Fibroblast of skin of abdomen (primary cell): Measurements from ENCODE around the gene CEP290.
"Not testable (repeated sequence)": the region's sequence is repeated elsewhere in the genome, so short reads cannot be mapped to it uniquely, and the experiment has no call there.

Source experiments
- DNase-seq: peaks from one replicate; pipeline ENCODE4 v3.0.0-alpha.2; 2013

The CEP290 gene

DNA sequence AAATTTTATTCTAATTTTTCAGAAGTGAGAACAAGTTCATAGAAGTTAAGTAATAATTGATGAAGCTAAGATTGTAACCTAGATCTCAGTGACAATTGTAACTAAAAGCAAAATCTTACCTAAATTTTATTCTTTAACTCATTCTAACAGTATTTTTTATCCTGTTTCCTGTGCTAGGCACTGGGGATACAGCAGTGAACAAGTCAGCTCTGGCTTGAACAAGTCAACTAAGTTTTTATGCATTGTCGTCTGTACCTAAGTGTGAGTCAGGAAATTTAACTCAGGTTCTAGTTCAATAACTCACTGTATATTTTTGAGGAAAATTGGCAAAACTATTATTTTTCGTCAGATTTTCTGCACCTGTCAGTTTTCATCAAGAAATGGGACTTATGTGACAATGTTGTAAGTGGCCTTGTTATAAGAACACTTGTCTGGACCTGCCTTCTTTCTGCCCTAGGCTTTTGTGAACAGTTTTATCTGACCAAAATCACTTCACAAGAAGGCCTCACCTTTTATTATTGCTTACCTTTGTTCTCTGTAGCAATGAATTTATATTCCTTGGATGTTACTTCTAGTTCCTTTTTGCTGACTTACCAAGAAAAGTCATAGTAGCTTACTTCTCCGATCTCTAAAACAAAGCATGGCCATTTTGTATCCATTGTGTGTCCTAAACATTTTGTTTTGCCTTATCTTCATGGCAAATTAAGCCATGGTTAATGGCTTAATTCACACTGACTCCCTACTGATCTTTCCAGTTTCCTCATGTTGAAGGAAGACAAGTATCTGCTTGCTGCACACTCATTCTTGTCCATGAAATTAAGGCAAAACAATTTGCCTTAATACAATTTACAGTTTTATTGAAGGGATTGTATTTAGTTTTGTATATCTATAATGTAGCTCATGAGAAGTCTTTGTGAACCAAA is 2.9 kb upstream of the CEP290 start:
- no peak for DNase-seq

GRCh38 chr12:88144037-88144436 is 2.1 kb upstream of the CEP290 start:
- DNase-seq, result no peak

DNA sequence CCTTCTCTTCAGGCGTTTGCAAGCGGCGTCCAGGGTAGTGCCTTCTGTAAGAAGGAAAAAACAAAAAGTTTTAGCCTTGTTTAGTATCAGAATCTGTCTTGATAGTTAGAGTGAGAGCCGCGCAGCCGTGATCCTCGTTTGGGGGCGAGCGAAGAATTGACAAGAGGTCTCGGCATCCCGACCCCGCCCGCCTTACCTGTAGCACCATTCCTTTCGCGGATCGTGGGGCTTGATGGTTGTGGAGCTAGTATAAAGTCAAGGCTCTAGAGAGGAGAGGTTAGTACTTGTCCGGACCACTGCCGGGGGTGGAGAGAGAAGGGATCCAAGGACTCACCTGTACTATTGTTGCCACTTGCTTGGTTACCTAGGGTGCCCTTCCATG is 713 bp upstream of the CEP290 start:
- no peak for DNase-seq

DNA sequence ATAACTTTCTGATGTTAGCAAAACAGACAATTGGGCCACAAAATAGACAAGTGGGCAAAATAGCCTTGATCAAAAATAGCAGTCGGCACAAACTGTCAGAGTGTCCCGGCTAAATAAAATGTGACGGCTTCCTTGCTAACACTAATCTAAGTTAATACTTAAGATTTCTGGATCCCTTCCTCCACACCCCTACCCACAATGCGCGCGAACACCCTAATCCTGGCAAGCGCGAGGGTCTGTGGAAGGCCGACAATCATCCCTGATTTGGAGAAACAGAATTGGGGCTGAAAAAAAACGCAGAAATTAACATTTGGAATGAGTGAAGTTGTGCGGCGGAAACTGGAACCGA is 489 bp downstream of the CEP290 start:
- DNase-seq, result no peak

DNA sequence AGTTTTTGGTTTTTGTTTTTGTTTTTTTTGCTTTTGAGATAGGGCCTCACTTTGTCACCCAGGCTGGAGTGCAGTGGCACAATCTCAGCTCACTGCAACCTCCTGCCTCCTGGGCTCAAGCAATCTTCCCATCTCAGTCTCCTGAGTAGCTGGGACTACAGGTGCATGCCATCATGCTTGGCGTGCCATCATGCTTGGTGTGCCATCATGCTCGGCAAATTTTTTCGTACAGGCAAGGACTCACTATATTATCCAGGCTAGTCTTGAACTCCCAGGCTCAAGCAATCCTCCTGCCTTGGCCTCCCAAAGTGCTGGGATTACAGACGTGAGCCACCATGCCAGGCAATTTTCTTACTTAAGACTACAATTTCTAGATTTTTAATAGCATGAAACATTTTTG is 2.2 kb downstream of the CEP290 start:
- DNase-seq, result not testable (repeated sequence)

GRCh38 chr12:88133181-88133580 is 8.7 kb downstream of the CEP290 start:
- not testable (repeated sequence) for DNase-seq

DNA sequence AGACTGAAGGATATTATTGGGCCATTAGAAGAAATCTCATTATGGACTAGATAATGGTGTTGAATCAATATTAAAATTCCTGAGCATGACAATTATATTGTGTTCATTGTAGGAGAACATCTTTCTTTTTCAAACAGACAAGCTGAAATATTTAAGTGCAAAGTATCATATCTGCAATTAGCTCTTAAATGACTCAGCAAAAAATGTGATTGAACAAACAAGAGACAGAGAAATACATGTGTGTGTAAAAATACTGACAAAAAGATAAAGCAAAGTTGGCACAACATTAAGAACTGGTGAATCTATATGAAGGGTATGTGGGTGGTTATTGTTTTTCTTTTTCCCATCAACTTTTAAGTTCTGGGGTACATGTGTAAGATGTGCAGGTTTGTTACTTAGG is 9.5 kb downstream of the CEP290 start:
- no peak for DNase-seq

DNA sequence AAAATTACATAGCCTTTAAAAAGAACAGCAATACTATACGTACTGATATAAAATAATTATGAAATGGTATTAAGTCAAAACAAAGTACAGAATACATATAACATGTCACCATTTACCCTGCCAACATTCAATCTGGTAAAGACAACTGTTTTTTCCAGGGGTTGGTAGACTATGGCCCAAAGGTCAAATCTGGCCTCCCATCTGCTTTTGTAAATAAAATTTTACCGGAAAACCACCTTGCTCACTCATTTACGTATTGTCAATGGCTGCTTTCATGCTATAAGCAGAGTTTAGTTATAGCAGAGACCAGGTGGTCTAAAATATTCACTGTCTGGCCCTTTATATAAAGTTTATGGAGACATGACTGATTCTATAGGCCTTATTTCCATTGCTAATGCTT is 14.0 kb downstream of the CEP290 start:
- DNase-seq, result no peak

DNA sequence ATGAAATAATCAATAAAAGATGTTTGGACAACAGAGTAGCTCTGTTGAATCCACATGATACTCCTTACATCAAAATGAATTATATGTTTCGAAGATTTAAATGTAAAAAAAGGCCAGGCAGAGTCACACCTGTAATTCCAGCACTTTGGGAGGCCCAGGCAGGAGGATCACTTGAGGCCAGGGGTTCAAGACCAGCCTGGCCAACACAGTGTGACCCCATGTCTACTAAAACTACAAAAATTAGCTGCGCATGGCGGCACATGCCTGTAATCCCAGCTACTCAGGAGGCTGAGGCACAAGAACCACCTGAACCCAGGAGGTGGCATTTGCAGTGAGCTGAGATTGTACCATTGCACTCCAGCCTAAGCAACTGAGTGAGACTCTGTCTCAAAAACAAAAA is 14.8 kb downstream of the CEP290 start:
- no peak for DNase-seq

GRCh38 chr12:88122666-88123065 is 19.2 kb downstream of the CEP290 start:
- no peak for DNase-seq

GRCh38 chr12:88113871-88114270 is 28.0 kb downstream of the CEP290 start:
- peak; percentile 32 for DNase-seq

DNA sequence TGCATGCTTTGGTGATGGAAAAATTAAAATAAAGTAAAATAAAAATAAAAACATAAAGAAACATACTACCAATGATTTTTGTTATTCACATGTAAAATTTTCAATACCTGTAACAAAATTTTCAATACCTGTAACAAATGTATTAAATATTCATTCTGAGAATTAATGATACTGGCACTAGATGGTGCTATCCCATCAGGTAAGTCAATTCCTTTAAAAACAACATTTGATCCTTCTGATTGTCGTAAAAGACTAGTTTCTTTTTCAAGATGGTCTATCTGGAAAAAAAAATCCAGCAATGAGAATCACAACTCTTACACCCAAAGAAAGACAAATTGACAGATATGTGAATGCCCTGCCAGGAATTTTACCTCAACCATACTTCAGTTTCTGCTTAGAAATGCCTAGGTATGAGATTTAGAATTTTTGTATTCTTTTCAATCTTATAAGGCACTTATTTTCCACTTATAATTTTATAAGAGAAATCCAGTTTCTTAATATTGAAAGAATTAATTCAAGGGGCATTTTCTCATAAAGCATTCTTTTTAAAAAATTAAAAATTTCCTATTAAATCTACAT is 30.7 kb downstream of the CEP290 start:
- DNase-seq, result peak; percentile 50

DNA sequence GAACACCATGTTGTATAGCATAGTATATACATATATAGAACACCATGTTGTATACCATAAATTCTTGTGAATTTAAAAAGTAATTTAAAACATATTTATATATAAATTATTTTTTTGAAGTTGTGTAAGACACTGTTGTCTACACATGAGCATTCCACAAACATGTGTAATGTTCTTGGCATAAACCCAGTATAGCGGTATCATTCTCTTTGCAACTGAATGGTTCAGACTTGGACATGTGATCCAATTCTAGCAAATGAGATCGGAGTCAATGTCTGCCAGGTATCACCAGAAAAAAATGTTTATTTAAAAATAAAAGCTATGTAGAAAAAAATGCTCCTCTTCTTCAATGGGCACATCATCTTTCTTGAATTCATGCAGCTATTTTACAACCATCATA is 33.9 kb downstream of the CEP290 start:
- DNase-seq, result peak; percentile 20

- no peak for DNase-seq
Observed at GRCh38 chr12:88093573-88093972, 48.3 kb downstream of the CEP290 start.

DNA sequence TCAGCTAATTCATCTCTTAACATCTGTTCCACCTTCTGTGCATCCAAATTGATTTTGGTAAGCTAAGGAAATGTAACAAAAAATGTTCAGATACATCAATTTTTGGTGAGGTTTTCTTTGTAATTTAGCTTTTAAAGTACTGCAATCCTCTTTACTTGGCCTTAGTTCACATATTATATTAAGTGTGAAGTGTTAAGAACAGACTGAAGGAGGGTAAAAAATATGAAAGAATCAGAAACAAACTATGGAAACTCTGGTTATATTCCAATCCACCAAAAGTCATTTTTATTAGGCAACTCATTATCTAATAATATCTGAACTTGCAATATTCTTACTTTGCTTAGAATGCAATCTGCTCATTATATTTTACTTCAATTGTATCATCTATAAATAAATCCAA is 49.1 kb downstream of the CEP290 start:
- DNase-seq, result no peak

- no peak for DNase-seq
Observed at GRCh38 chr12:88084210-88084609, 57.7 kb downstream of the CEP290 start.

DNA sequence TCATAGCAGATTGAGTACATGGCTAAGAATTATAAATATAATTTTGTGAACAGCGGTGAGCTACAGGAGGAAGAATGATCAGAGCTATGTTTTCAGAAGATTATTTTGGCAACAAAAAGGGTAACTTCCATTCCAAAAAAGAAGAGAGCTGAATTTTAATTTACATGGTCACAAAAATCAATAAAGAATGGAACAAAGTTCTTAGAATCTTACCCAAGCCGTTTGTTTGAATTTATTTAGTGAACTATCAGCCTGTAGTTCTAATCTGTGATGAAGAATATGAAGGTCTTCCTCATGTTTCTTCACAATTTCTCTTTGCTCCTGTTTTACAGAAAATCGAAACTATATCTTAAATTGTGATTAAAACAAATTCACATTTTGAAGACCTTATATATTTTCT is 58.3 kb downstream of the CEP290 start:
- DNase-seq, result no peak

- DNase-seq, result no peak
Observed at GRCh38 chr12:88081247-88081646, 60.6 kb downstream of the CEP290 start.

- DNase-seq, result no peak
Observed at GRCh38 chr12:88067301-88067700, 74.6 kb downstream of the CEP290 start.

DNA sequence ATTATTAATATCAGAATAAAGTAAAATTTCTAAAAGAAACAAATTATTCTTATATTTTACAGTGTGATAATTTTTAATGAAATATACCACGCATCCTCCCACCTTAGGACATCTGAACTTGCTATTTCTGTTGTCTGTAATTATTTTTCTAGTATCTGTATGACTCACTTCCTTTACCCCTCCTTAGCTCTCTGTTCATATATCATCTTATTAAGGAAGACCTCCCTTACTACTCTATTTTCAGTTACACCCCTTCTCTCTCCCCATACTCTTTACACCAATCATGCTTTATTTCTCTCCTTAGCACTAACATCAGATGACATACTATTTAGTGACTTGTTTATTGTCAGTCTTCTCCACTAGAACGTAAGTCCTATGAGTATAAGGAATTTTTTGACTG is 78.5 kb downstream of the CEP290 start:
- no peak for DNase-seq

DNA sequence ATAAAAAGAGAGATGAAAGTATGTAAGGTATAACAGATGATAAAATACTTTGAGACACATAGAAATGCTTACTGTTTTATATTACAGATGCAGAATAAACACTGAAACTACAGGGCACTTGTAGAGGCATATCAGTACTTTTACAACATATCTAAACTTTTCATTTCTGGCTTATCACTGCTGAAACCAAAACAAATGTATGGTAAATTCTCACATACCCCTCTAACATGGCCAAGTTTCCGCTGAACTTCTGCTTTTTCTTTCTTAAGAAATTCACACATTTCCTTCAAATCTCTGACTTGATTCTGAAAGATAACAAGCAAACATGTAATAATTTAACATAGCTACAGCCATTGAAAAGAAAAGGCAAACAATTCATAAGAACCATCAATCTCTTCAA is 79.4 kb downstream of the CEP290 start:
- DNase-seq, result no peak

- no peak for DNase-seq
Observed at GRCh38 chr12:88058719-88059077, 83.2 kb downstream of the CEP290 start.

DNA sequence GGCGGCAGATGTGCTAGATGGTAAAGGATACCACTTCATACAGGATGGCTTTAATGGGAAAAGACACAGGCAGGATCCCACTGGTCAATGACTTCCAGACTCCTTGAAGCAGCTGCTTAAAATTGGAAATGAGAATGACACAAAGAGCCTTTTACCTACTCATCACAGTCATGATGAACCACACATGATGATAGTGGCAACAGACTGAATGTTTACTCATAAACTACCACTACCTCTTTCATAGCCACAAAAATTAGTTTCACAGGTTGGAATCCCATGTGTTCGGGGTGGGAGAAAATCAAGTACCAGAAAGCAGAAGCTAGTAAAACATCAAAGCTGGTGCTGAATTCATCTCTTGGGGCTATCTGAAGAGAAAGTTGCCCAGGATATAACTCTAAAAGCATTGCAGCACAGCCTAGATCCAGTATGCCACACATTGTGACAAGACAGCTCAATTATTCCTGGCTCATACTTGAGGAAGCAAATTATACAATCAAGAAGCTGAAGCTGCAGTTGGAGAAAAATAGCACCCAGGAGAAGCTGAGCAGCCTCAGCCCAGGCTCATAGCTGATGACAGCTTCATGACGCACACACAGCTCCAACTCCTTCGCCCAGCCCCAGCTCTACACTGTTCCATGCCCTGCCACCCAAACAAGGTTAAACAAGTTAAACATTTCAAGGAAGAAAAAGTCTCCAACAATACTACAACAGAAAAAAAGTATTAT is 83.7 kb downstream of the CEP290 start:
- no peak for DNase-seq

DNA sequence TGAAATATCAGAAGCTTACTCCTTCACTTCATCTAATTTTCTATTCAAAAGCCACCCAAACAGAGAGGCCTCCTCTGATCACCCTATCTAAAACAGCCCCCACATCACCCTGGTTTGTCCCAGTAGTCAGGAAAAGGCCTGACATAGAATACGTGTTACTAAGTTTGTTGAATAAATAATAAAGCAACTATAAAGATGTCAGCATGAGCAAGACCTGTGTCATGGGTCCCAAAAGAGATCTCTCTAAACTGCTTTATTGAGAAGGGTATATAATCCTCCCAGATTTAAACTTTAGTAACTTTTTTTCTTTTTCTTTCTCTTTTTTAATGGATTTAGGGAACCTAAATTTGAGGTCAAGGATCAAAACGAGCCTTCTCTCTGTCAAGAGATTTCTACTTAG is 85.3 kb downstream of the CEP290 start:
- no peak for DNase-seq
